Upper lobe of right lung (tissue), 1 donor: ENCODE measurements around the gene SMIM1. TPM values are rescaled to one million over a fixed set of nuclear protein-coding genes. Genes with fewer than 3 reads are reported as not detected.
A peak's percentile ranks its signal among the peaks of the same experiment; 100 is the strongest.
"Not testable (repeated sequence)": the region's sequence is repeated elsewhere in the genome, so short reads cannot be mapped to it uniquely, and the experiment has no call there.

Source experiments
- ATAC-seq: fragments of 200-7000 bp; cut with Tn5 transposase; one replicate; pipeline ENCODE4 v1.9.1; 2020; ENCODE audit warnings: mild to moderate bottlenecking, moderate library complexity
- DNase-seq: peaks from one replicate; pipeline ENCODE4 v3.0.0-alpha.2; 2020
- H3K27ac ChIP-seq: fragments of 200-600 bp; one replicate; pipeline ENCODE4 v1.8.0; 2022
- H3K27me3 ChIP-seq: fragments of 200-600 bp; one replicate; pipeline ENCODE4 v1.8.0; 2022; ENCODE audit warnings: mild to moderate bottlenecking
- H3K36me3 ChIP-seq: fragments of 200-600 bp; one replicate; pipeline ENCODE4 v1.8.0; 2022
- H3K4me1 ChIP-seq: fragments of 200-600 bp; one replicate; pipeline ENCODE4 v1.8.0; 2022
- H3K4me3 ChIP-seq: fragments of 200-600 bp; one replicate; pipeline ENCODE4 v1.8.0; 2022; ENCODE audit warnings: mild to moderate bottlenecking
- H3K9me3 ChIP-seq: fragments of 200-600 bp; one replicate; pipeline ENCODE4 v1.8.0; 2022
- intact Hi-C: fragments of 100-400 bp; cut with DNase I; formaldehyde crosslinking; loops from one replicate; pipeline ENCODE4 v1.11.0; 2022
- total RNA-seq: library from RNA; stranded (reverse); fragmentation: NEBNext Ultra II Directional; extraction: Animal tissue kit (Norgen Biotek cat#: 25700); gene quantifications from one replicate; pipeline ENCODE4 v1.2.1, GENCODE V29; 2021
- TF ChIP-seq, protein P1 (sequence below): fragments of 200-600 bp; IDR thresholded peaks from one replicate; pipeline ENCODE4 v1.8.0; 2022; ENCODE audit warnings: antibody characterized with exemption
- donor health status: DM: no; HTN: yes; CAD: no; lungs with severe emphysema.

Gene SMIM1
- total RNA-seq, 1 donor from 2014 or later = 9.3 TPM

DNA sequence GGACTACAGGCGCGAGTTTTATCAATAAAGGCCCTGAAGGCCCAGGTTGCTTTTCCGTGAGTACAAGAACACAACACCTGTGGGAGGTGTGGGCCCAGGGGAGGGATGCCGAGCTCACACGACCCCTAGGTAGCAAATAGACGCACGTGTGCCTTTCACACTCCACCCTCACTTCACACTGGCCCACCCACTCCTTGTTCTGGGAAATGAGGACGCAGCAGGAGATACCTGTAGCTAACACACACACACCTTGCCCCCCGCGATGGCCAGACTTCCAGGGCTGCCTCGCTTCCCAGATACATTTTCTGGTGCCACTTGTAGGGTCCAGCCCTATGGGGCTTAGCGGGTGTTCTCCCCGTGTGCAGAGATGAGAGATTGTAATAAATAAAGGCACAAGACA lies 24.6 kb upstream of the SMIM1 start:
- Histone ChIP-seq H3K9me3 (no peaks in the 10 kb centered on the region), H3K27me3 (no peaks in the 10 kb centered on the region), H3K36me3 (no peaks in the 10 kb centered on the region), H3K4me3 (peak overlapping the region; percentile 74), H3K27ac (no peak overlapping the region), H3K4me1 (peaks cover 7% of the 10 kb centered on the region)
- ATAC-seq = no peak
- DNase-seq = no peak
- intact Hi-C loops = no loop called here
- TF ChIP-seq, protein P1, sequence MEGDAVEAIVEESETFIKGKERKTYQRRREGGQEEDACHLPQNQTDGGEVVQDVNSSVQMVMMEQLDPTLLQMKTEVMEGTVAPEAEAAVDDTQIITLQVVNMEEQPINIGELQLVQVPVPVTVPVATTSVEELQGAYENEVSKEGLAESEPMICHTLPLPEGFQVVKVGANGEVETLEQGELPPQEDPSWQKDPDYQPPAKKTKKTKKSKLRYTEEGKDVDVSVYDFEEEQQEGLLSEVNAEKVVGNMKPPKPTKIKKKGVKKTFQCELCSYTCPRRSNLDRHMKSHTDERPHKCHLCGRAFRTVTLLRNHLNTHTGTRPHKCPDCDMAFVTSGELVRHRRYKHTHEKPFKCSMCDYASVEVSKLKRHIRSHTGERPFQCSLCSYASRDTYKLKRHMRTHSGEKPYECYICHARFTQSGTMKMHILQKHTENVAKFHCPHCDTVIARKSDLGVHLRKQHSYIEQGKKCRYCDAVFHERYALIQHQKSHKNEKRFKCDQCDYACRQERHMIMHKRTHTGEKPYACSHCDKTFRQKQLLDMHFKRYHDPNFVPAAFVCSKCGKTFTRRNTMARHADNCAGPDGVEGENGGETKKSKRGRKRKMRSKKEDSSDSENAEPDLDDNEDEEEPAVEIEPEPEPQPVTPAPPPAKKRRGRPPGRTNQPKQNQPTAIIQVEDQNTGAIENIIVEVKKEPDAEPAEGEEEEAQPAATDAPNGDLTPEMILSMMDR = no peak

DNA sequence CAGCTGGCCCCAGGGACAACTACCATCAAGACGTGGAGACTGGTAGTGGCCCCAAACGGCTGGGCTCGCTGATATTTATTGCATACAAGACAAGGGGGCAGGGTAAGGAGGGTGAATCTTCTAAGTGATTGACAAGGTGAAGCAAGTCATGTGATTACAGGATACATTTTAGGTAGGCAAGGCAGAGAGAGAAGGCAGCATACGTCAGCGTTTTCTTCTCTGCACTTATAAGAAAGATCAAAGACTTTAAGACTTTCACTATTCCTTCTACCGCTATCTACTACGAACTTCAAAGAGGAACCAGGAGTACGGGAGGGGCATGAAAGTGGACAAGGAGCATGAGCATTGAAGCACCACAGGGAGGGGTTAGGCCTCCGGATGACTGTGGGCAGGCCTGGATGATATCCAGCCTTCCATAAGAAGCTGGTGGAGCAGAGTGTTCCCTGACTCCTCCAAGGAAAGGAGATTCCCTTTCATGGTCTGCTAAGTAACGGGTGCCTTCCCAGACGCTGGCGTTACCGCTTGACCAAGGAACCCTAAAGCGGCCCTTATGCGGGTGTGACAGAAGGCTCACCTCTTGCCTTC lies 24.1 kb upstream of the SMIM1 start:
- H3K4me3 ChIP-seq, H3K27me3 ChIP-seq, H3K9me3 ChIP-seq, H3K36me3 ChIP-seq, H3K4me1 ChIP-seq, intact Hi-C loops, H3K27ac ChIP-seq, ATAC-seq, DNase-seq: not testable (repeated sequence)

DNA sequence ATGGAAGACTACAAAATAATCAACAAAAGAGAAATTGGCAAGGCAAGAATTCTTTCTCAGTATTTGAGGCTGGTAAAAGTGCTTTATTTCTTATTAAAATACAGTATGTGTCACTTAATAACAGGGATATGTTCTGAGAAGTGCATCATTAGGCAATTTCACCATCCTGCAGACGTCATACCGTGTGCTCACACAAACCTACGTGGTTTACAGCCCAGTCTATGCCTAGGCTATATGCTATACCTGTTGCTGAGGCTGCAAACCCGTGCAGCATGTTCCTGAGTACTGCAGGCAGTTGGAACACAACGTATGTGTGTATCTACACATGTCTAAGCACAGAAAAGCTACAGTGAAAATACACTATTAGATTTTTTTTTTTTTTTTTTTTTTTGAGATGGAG lies 23.0 kb upstream of the SMIM1 start:
- H3K9me3 ChIP-seq = no peaks in the 10 kb centered on the region
- no peaks in the 10 kb centered on the region for H3K36me3 ChIP-seq
- TF ChIP-seq, protein P1 = no peak
- no peaks in the 10 kb centered on the region for H3K27me3 ChIP-seq
- no peak overlapping the region for H3K4me3 ChIP-seq
- ATAC-seq = no peak
- H3K27ac ChIP-seq = no peak overlapping the region
- intact Hi-C loops = no loop called here
- H3K4me1 ChIP-seq = peaks cover 7% of the 10 kb centered on the region
- DNase-seq = no peak

DNA sequence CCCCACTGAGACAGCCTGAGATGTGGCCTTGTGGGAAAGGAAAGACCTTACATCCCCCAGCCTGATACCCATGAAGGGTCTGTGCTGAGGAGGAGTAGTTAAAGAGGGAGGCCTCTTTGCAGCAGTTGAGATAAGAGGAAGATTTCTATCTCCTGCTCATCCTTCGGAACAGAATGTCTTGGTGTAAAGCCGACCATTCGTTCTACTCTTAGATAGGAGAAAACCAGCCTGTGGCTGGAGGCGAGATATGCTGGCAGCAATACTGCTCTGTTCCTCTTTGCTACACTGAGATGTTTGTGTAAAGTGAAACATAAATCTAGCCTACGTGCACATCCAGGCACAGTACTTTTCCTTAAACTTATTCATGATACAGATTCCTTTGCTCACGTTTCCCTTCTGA lies 21.8 kb upstream of the SMIM1 start:
- DNase-seq (no peak), ATAC-seq (no peak)
- H3K4me1 ChIP-seq = peaks cover 7% of the 10 kb centered on the region
- H3K27ac ChIP-seq = no peak overlapping the region
- no peaks in the 10 kb centered on the region for H3K9me3 ChIP-seq
- no peak overlapping the region for H3K4me3 ChIP-seq
- TF ChIP-seq, protein P1 = no peak
- H3K27me3 ChIP-seq = peaks cover 12% of the 10 kb centered on the region
- H3K36me3 ChIP-seq = no peaks in the 10 kb centered on the region
- intact Hi-C loops = no loop called here

DNA sequence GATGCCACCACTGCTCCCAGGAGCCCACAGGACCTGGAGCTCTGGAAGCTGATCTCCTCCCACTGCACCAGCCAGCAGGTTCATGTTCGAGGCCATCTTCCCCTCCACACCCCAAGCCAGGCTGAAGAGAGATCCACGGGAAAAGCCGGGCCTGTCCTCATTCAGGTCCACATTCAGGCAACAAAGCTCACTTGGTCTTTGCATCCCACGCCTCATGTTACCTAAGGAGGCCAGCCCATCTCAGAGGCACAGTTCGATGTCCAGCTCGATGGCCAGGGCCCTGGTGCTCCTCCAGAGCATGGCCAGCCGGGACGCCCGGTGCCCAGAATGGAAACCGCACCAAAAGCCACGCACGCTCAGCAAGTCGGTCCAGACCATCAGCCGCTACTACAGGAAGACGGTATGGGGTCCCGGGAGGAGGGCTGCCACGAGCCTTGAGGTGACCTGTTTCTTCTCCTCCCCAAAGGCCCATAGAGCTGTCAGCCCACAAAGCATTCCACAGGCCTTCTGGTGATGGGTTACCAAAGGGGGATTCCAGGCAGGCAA lies 20.1 kb upstream of the SMIM1 start, which contains the start of gene CCDC27:
Gene CCDC27, plus strand, starts transcription at position 51 of the 546 bp plus-strand sequence. Its CDS starts 32 bp downstream, at position 83.
- intact Hi-C loops = no loop called here
- no peak within 1 kb of the TSS for H3K4me3 ChIP-seq
- no peak within 1 kb of the TSS for H3K27ac ChIP-seq
- DNase-seq (no peak), ATAC-seq (no peak)
- H3K36me3 ChIP-seq = no peaks in the 10 kb centered on the region
- H3K27me3 ChIP-seq = peaks cover 23% of the 10 kb centered on the region
- TF ChIP-seq, protein P1 = no peak
- peaks cover 6% of the 10 kb centered on the region for H3K4me1 ChIP-seq
- H3K9me3 ChIP-seq = no peaks in the 10 kb centered on the region

DNA sequence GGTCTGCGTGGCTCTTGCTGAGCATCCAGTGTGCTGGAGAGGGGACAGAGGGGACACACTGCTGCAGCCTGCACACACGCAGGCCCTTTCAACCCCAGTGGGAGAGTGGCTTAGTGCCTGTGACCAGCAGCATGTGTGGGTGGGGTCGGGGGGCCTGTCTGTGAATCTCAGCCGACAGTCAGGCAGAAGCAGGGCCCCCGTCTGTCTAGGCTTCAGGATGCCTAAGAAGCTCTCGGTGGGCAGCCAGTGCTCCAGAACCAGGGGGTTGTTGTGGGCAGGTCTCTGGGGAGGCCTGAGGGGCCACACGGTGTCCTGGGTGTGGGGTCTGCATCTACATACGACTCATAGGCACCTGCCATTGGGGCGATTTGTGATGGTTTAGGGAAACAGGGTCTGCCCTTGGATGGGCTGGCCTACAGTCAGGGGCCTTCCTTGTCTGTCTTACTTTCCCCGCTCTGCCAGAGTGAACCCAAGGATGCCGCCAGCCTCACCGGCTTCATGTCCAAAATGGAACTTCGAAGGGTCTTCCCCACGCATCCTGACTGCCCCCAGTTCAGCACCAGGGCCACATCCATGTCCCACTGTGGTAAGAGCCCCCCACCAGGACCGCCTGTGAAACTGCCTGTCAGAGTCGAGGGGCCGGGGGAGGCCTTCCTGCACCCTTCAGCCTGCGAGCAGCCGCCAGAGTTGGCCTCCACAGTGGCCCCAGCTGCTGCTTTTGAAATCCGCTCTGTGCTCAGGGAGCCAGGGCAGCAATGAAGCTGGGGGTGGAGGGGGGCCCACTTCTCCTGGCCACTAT lies 18.7 kb upstream of the SMIM1 start:
- Histone ChIP-seq H3K4me1 (no peaks in the 10 kb centered on the region), H3K27ac (no peak overlapping the region), H3K9me3 (no peaks in the 10 kb centered on the region), H3K27me3 (peaks cover 23% of the 10 kb centered on the region), H3K4me3 (no peak overlapping the region), H3K36me3 (no peaks in the 10 kb centered on the region)
- intact Hi-C loops = no loop called here
- ATAC-seq = no peak
- TF ChIP-seq, protein P1 = no peak
- DNase-seq = no peak
